ENCODE measurements around the gene GGA3.
A peak's percentile ranks its signal among the peaks of the same experiment; 100 is the strongest.

GGA3 gene

DNA sequence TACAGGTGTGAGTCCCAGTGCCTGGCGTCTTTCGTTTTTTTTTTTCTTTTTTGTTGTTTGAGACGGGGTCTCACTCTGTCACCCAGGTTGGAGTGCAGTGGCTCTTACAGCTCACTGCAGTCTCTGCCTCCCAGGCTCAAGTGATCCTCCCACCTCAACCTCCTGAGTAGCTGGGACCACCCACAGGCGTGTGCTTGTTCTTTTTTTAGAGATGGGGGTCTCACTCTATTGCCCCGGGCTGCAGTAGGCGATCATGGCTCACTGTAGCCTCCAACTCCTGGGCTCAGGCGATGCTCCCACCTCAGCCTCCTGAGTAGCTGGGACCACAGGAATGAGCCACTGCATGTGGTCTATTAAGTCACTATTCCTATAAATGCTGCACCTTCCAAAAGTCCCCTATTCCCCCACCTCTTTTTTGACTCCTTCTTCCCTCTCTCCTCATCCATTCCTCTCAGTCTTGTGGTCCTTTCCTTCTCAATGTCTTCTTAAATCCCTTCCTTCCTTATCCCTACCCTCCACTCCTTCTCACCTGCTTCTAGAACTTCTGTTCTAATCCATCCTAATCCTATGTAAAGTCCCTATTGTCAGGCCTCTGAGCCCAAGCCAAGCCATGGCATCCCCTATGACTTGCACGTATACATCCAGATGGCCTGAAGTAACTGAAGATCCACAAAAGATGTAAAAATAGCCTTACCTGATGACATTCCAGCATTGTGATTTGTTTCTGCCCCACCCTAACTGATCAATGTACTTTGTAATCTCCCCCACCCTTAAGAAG lies 9.2 kb downstream of the GGA3 start:
- no peak for DNase-seq (ENCODE audit: low read depth)
- no peak overlapping the region for H3K4me3 ChIP-seq (ENCODE audit: low read depth, low read length)
- TF ChIP-seq, protein P1, sequence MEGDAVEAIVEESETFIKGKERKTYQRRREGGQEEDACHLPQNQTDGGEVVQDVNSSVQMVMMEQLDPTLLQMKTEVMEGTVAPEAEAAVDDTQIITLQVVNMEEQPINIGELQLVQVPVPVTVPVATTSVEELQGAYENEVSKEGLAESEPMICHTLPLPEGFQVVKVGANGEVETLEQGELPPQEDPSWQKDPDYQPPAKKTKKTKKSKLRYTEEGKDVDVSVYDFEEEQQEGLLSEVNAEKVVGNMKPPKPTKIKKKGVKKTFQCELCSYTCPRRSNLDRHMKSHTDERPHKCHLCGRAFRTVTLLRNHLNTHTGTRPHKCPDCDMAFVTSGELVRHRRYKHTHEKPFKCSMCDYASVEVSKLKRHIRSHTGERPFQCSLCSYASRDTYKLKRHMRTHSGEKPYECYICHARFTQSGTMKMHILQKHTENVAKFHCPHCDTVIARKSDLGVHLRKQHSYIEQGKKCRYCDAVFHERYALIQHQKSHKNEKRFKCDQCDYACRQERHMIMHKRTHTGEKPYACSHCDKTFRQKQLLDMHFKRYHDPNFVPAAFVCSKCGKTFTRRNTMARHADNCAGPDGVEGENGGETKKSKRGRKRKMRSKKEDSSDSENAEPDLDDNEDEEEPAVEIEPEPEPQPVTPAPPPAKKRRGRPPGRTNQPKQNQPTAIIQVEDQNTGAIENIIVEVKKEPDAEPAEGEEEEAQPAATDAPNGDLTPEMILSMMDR (IDR thresholded peaks at IDR 0.05; ENCODE audit: low read depth, low read length, missing control alignments): no peak

DNA sequence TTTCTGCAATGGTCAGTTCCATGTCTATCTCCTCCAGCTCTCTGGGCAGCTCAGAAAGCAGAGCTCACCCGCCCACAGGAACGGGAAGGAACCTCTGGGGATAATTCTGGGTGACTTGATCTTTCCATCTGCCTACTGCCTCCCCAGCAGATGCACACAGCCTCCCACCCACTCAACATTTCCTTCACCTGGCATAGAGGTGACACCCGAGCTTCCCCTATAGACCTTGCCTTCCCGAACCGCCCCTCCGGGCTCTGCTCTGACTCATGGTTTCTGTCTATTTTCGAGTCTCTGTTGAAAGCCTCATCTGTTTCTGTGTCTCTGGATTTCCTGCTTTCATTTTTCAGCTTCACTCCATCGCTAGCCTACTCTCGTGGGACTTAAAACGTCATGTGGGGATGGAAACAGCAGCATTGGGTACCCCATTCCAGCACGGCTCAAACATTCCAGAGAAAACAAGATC lies 11.4 kb downstream of the GGA3 start:
- peak; percentile 78 for DNase-seq (ENCODE audit: low read depth)
- TF ChIP-seq, protein P1 (IDR thresholded peaks at IDR 0.05; ENCODE audit: low read depth, low read length, missing control alignments): no peak
- peak overlapping the region; percentile 29 for H3K4me3 ChIP-seq (ENCODE audit: low read depth, low read length)

DNA sequence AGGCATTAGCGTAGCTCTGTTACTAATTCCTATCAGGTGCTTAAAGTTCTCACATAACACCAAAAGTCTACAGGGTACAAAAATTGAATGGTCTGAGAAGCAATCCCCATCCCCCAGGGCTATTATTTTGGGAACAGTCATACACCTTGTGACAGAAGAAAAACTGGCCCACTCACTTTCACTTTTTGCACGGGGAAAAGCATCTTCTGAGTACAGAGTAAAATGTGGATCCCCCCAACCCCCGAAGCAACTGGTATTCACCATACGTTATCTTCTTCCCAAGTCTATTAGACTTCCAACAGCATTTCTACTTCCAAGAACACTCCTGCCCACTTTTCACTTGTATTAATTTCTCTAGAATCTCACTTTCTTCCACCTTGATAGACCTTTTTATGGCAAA lies 11.8 kb downstream of the GGA3 start:
- TF ChIP-seq, protein P1 (IDR thresholded peaks at IDR 0.05; ENCODE audit: low read depth, low read length, missing control alignments): no peak
- peak overlapping the region; percentile 9; the same call in 1 of the 2 replicates for H3K4me3 ChIP-seq (ENCODE audit: low read depth, low read length)
- DNase-seq (ENCODE audit: low read depth): no peak

DNA sequence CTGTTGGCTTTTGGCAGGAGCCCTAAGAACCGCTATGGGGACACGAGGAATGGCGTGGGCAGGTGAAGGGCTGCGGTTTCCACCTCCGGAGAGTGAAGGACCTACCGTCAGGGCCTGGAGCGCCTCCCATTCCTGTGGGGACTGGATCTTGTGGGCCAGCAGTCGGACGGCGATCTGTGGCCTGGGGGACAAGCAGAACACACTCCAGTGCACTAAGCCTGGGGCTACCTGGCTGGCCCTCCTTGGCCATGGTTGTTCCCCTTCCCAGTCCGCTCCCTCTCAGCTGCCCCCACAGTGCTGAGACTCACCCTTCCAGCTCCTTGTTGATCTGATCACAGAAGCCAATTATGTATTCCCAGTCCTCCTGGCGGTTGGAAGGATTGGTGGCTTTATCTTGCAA lies 15.0 kb downstream of the GGA3 start:
- H3K4me3 ChIP-seq (ENCODE audit: low read depth, low read length): no peak overlapping the region
- TF ChIP-seq, protein P1 (IDR thresholded peaks at IDR 0.05; ENCODE audit: low read depth, low read length, missing control alignments): no peak
- DNase-seq (ENCODE audit: low read depth): no peak

DNA sequence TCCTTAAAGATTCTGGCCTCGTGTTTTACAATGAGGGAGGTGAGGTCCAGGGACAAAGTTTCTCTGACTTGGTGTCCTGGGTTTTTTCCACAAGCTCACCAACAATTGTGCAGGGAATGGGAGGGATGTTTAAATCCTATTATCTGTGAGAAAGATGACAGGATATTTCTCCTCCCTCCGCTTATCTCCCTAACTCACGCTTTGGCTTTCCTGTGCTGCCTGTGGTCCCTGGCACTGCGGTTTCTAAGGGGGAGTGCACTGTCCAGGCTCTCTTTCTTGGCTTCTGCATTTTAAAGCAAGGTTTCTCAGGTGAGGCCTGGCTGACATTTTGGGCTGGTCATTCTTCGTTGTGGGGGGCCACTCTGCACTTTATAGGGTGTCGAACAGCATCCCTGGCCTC lies 16.4 kb downstream of the GGA3 start:
- no peak overlapping the region; the same call in 1 of the 2 replicates for H3K4me3 ChIP-seq (ENCODE audit: low read depth, low read length)
- no peak for DNase-seq (ENCODE audit: low read depth)
- TF ChIP-seq, protein P1 (IDR thresholded peaks at IDR 0.05; ENCODE audit: low read depth, low read length, missing control alignments): no peak

DNA sequence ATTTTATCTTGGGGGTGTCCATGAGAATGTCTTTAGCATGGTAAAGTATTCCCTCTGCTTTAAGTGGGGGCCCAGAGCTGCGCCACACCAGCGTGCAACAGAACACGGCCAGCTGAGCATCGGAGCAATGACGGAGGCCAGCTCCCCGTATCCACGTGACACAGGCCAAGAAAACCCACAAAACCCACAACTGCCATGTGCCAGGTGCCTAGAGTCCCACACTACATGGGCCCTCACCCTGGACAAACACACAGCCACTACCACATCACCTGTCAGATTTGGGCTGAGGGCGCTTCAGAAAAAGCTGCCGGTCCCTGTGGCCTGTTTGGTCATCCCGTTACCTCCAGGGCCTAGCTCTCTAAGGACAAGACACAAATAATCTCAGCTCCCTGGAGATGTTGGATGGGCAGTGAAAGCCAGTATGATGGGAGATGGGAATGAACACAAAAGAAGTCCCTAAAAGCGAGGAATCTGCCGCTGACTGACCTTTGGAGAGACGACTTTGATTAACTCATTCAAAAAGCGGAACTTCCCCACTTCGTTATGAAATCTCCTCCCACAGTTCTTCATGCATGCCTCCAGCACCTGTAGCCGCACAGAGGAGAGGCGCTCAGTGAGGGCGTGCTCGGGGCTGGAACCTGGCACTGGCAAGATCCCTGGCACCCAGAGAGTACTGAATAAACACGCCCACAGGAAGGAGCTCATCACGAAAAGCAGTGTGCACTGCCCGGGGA lies 17.1 kb downstream of the GGA3 start:
- DNase-seq (ENCODE audit: low read depth): peak; percentile 59
- TF ChIP-seq, protein P1 (IDR thresholded peaks at IDR 0.05; ENCODE audit: low read depth, low read length, missing control alignments): no peak

More for the DNA sequence above, 17.1 kb downstream of the GGA3 start:
- H3K4me3 ChIP-seq (ENCODE audit: low read depth, low read length): no peak overlapping the region; the same call in 1 of the 2 replicates

All from GM12864 (cell line).